Right lung (tissue), 10 donors: ENCODE data around the gene SLC15A4. TPM values are rescaled to one million over a fixed set of nuclear protein-coding genes. Genes with fewer than 3 reads are reported as not detected.
"Not testable (repeated sequence)": the region's sequence is repeated elsewhere in the genome, so short reads cannot be mapped to it uniquely, and the experiment has no call there.

Experiments
- DNase-seq, 2 donors: peaks; one replicate each; pipeline ENCODE4 v3.0.0-alpha.2; 2013
- long read RNA-seq, 8 donors: transcript quantifications; one replicate each; lab custom pipeline, GENCODE V29; 2026
- polyA plus RNA-seq, 5 donors: library from polyadenylated mRNA; unstranded; fragments of 120-200 nt; gene quantifications; one replicate each; pipeline versions ENCODE4 v1.2.1 to v1.2.3, GENCODE V29; 2013; ENCODE audit warnings: inconsistent platforms in 1 of 5, low replicate concordance in 1 of 5; ENCODE audit not compliant: insufficient read length in 5 of 5, insufficient read depth in 1 of 5

The SLC15A4 gene
- 10 to 100 TPM; 26.4 to 32.6 (median 29.7) TPM for polyA plus RNA-seq
- long read RNA-seq, donor 1, transcript SLC15A4-204 (7 exons, 2,402 nt): minor isoform, 6 of 17 reads
- long read RNA-seq, donor 1, transcript SLC15A4-201 (8 exons, 2,779 nt): major isoform, 10 of 17 reads
- long read RNA-seq, donor 1, partial matches to known transcripts: 0 of 17 reads
- long read RNA-seq, donor 1, other reads (novel, unspliced or antisense): 0 of 17 reads
- long read RNA-seq, donor 2, partial matches to known transcripts: 0 of 2 reads
- long read RNA-seq, donor 2, other reads (novel, unspliced or antisense): 0 of 2 reads
- long read RNA-seq, donor 3, transcript SLC15A4-201 (8 exons, 2,779 nt): major isoform, 8 of 11 reads
- long read RNA-seq, donor 3, partial matches to known transcripts: 0 of 11 reads
- long read RNA-seq, donor 3, other reads (novel, unspliced or antisense): 0 of 11 reads
- long read RNA-seq, donor 4, partial matches to known transcripts: 0 of 5 reads
- long read RNA-seq, donor 4, other reads (novel, unspliced or antisense): 0 of 5 reads
- long read RNA-seq, donor 5, transcript SLC15A4-201 (8 exons, 2,779 nt): major isoform, 10 of 11 reads
- long read RNA-seq, donor 5, partial matches to known transcripts: 0 of 11 reads
- long read RNA-seq, donor 5, other reads (novel, unspliced or antisense): 0 of 11 reads
- long read RNA-seq, donor 6, transcript SLC15A4-201 (8 exons, 2,779 nt): major isoform, 6 of 8 reads
- long read RNA-seq, donor 6, partial matches to known transcripts: 0 of 8 reads
- long read RNA-seq, donor 6, other reads (novel, unspliced or antisense): 0 of 8 reads
- long read RNA-seq, donor 7, transcript SLC15A4-201 (8 exons, 2,779 nt): major isoform, 5 of 9 reads
- long read RNA-seq, donor 7, partial matches to known transcripts: 0 of 9 reads
- long read RNA-seq, donor 7, other reads (novel, unspliced or antisense): 0 of 9 reads
- long read RNA-seq, donor 8, partial matches to known transcripts: 0 of 2 reads
- long read RNA-seq, donor 8, other reads (novel, unspliced or antisense): 0 of 2 reads

- peak; percentile 91 for DNase-seq
These were observed at the start of gene SLC15A4 for GRCh38 chr12:128823916-128824839. SLC15A4 (minus strand) TSS chr12:128823958; CDS start chr12:128823943, 15 bp downstream.

GRCh38 chr12:128872303-128872702 is 48.5 kb upstream of the SLC15A4 start:
- no peak for DNase-seq

GRCh38 chr12:128871516-128871892 is 47.7 kb upstream of the SLC15A4 start:
- no peak for DNase-seq

DNA sequence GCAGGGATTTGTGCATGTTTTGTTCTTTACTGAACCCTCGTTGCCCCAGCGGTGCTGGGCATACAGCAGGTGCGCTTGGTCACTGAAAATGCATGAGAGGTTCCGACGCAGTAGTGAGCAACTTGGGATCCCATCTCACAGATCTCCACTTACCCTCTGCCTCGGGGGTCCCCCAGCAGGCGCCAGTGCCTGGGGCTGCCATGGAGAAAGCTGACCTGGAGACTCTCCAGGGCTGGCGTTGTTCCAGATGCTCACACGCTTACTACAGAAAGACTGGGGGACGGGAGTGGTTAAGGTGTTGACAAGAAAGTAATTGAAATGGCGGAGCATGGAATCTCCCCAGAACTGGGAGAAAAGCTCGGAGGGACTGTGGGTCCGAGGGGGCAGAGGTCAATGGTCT is 43.7 kb upstream of the SLC15A4 start:
- no peak for DNase-seq

GRCh38 chr12:128864516-128865186 is 40.9 kb upstream of the SLC15A4 start:
- DNase-seq: no peak

GRCh38 chr12:128863957-128864356 is 40.2 kb upstream of the SLC15A4 start:
- no peak for DNase-seq

GRCh38 chr12:128861226-128862016 is 37.7 kb upstream of the SLC15A4 start:
- no peak for DNase-seq

- DNase-seq: no peak
These were observed 35.6 kb upstream of the SLC15A4 start for GRCh38 chr12:128859311-128859710.

DNA sequence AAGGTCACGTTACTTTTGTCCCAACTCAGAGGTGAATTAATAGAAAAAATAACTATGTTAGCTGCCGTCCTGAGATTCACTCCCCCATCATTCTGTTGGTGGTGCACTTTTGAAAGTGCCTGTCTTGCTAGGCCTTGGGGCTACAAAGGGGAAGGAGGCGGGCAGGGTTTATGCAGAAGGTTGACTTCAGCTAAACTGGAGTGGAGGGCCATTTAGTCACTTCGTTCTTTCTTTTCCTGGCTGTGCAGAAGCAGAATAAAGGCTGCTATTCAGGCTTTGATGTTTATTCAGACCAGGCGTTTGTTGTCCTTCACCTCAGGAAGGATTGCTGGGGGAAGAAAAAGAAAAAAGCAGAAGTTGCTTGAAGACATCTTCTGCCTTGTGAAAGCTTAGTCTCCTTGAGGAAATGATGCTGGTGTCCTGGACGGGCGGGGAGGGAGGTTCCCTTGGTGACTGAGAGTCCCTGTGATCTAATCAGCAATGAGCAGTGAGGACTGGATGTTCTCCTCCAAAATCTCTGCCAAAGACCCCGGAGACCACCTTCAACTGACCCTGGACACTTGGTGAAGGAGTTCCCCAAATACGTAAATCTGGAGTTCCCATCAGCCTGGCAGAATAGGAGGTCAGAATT is 33.5 kb upstream of the SLC15A4 start:
- no peak for DNase-seq

GRCh38 chr12:128856791-128857078 is 33.0 kb upstream of the SLC15A4 start:
- DNase-seq: no peak

- DNase-seq: no peak
These were observed 32.5 kb upstream of the SLC15A4 start for GRCh38 chr12:128856035-128856790.

DNA sequence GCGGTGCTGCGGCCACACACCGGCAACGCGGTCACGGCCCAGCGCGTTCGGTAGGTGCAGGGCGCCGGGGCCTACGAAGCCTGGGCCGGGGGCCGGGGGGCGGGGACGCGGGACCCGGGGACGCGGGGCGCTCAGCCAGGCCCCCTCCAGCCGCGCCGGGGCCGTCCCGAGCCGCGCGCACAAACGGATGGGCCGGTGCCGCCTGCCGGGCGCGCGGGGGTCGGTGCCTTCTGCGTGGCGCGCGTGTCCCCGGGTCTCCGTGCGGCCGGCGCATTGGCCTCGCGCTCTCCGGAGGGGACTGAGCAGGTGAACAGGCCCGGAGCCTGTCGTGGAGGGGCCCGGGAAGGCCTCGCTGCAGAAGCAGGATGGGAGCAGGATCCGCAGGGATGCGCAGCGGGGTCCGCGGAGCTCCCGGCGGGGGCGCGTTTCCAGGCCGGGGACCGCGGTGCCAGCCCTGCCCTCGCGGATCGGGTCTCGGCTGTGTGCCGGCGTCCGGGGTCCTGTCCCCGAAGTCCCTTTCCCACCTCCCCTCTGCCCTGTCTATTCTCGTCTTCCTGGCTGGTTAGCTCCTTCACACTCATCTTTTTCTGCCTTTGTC is 29.9 kb upstream of the SLC15A4 start:
- no peak for DNase-seq

- DNase-seq: no peak
These were observed 29.3 kb upstream of the SLC15A4 start, which contains the start of gene GLT1D1 for GRCh38 chr12:128852885-128853599. GLT1D1 (plus strand) TSS chr12:128853478; CDS start chr12:128853582, 104 bp downstream.

DNA sequence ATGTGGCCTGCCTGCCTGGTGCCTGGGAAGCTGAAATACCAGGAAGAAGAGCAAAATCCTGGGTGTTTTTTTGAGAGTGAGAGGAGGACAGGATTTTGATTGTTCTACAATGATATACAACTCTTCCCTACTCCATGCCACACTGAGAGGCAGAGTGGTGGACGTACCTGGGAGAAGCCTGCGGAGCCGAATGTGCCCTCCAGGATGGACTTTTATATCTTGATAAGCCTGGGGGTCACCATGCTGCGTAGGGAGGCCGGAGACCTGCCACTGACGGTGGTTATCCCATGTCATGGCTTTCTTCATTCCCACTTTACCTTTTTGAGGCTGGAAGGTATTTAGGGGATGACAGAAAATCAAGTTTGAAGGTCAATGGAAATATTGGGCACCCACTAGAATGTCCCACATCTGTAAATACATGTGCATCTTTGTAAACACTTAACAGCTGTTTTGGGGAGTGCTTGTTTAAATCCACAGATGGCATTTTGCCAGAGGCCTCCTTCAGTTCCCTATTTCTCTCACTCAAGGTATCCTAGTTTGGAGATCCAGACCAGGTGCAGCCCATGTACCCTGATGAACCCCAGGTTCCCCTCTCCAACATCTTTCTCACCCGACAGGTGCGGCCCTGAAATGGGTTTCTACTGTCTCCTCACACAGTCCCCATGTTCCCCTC is 28.4 kb upstream of the SLC15A4 start:
- DNase-seq: no peak

DNA sequence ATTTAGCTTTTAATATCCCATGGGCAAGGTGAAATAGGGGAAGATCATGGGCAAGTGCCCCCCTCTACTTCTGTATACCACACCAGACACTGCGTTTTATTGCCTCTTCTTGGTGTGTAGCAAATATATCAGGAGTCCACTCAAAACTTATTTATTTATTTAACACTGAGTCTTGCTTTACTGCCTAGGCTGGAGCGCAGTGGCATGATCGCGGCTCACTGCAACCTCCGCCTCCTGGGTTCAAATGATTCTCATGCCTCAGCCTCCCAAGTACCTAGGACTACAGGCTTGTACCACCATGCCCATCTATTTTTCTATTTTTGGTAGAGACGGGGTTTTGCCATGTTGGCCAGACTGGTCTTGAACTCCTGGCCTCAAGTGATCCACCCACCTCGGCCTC is 27.7 kb upstream of the SLC15A4 start:
- DNase-seq: not testable (repeated sequence)

- no peak for DNase-seq
These were observed 26.6 kb upstream of the SLC15A4 start for GRCh38 chr12:128850400-128850799.

DNA sequence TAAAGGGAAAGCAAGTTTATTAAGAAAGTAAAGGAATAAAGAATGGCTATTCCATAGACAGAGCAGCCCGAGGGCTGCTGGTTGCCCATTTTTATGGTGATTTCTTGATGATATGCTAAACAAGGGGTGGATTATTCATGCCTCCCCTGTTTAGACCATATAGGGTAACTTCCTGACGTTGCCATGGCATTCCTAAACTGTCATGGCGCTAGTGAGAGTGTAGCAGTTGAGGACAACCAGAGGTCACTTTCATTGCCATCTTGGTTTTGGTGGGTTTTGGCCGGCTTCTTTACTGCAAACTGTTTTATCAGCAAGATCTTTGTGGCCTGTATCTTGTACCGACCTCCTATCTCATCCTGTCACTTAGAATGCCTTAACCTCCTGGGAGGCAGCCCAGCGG is 26.0 kb upstream of the SLC15A4 start:
- not testable (repeated sequence) for DNase-seq
